ENCODE measurements around the gene DGKZ. TPM values are rescaled to one million over a fixed set of nuclear protein-coding genes. Genes with fewer than 3 reads are reported as not detected.

The DGKZ gene
- total RNA-seq, 1 experiment from 2014 or later, result 57.9 TPM

DNA sequence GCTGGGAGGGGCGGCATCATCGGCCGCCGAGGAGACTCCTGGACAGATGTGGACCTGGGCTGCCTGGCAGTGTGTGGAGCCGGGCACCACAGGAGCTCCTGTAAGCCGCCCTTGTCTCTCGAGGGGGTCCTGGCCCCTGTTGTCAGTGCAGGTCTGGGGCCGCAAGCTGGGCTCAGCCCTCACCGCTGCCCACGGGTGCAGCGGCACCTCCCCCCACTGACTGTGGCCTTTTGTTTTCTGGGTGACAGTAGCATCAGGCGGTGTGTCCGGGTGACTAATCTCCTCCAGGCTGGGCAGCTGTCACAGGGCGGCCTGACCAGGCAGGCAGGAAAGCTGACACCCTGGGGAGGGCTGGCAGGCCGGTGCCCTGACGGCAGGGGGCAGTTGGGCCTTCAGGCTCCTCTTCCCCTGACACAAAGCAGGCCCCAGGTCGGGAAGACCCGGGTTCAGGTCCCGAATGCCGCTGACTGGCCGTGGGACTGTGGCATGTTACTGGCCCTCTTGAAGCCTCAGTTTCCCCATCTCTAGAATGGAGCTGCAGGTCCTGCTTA, 16.3 kb downstream of the DGKZ start:
- POLR2A ChIA-PET, result interaction anchor here (0.5 kb wide), 1 partner anchor 149 kb away, joined by 3 read pairs; no protein-coding TSS in a partner anchor
- peak; percentile 69 for DNase-seq (ENCODE audit: unreplicated experiment)
- H3K27ac Mint-ChIP-seq (ENCODE audit: low read depth, unreplicated experiment), result peak overlapping the region; percentile 93

DNA sequence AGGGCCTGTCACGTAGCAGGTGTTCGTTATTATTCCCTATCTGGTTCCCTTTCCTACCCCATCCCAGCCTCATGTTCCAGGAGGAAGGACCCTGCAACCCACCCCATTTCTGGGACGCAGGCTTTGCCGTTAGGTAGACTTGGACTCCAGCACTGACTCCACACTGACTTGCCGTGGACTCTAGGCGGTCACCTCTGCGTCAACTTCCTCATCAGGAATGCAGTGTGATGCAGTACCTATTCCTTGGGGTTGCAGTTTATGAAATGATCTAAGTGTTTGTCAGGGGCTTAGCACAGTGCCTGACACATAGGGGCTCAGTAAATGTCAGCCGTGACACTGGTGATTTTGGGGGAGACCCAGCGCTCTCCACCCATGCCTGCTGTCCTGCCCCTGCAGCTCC, 16.8 kb downstream of the DGKZ start:
- Mint-ChIP-seq H3K4me3 (ENCODE audit: unreplicated experiment) (no peak overlapping the region), H3K9me3 (ENCODE audit: unreplicated experiment) (no peaks in the 10 kb centered on the region), H3K36me3 (ENCODE audit: insufficient read depth, unreplicated experiment) (peaks cover 11% of the 10 kb centered on the region), H3K27ac (ENCODE audit: low read depth, unreplicated experiment) (no peak overlapping the region), H3K4me1 (ENCODE audit: insufficient read depth, unreplicated experiment) (peaks cover 10% of the 10 kb centered on the region), H3K27me3 (ENCODE audit: insufficient read depth, unreplicated experiment) (no peaks in the 10 kb centered on the region)
- ChIA-PET CTCF (interaction anchor here (0.5 to 1.9 kb wide), 3 partner anchors 13 to 294 kb away, joined by 3 to 6 read pairs (median 3); no protein-coding TSS in a partner anchor), POLR2A (interaction anchor here (0.5 kb wide), 1 partner anchor 149 kb away, joined by 3 read pairs; no protein-coding TSS in a partner anchor)
- BruUV-seq (replicated peaks), result no TSS peak
- no peak for DNase-seq (ENCODE audit: unreplicated experiment)
- TF ChIP-seq, protein P1, sequence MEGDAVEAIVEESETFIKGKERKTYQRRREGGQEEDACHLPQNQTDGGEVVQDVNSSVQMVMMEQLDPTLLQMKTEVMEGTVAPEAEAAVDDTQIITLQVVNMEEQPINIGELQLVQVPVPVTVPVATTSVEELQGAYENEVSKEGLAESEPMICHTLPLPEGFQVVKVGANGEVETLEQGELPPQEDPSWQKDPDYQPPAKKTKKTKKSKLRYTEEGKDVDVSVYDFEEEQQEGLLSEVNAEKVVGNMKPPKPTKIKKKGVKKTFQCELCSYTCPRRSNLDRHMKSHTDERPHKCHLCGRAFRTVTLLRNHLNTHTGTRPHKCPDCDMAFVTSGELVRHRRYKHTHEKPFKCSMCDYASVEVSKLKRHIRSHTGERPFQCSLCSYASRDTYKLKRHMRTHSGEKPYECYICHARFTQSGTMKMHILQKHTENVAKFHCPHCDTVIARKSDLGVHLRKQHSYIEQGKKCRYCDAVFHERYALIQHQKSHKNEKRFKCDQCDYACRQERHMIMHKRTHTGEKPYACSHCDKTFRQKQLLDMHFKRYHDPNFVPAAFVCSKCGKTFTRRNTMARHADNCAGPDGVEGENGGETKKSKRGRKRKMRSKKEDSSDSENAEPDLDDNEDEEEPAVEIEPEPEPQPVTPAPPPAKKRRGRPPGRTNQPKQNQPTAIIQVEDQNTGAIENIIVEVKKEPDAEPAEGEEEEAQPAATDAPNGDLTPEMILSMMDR (IDR thresholded peaks at IDR 0.05; ENCODE audit: unreplicated experiment), result no peak
- intact Hi-C loops (cut with micrococcal nuclease), result no loop called here

More for the DNA sequence above, 16.3 kb downstream of the DGKZ start:
- H3K9me3 Mint-ChIP-seq (ENCODE audit: unreplicated experiment), result no peaks in the 10 kb centered on the region
- intact Hi-C loops (cut with micrococcal nuclease), result no loop called here
- TF ChIP-seq, protein P1 (IDR thresholded peaks at IDR 0.05; ENCODE audit: unreplicated experiment), result no peak
- H3K4me3 Mint-ChIP-seq (ENCODE audit: unreplicated experiment), result no peak overlapping the region
- CTCF ChIA-PET, result interaction anchor here (0.5 to 1.9 kb wide), 4 partner anchors 8 to 295 kb away, joined by 3 to 6 read pairs (median 3); no protein-coding TSS in a partner anchor
- peaks cover 10% of the 10 kb centered on the region for H3K4me1 Mint-ChIP-seq (ENCODE audit: insufficient read depth, unreplicated experiment)
- no TSS peak for BruUV-seq (replicated peaks)
- H3K27me3 Mint-ChIP-seq (ENCODE audit: insufficient read depth, unreplicated experiment), result no peaks in the 10 kb centered on the region
- peaks cover 6% of the 10 kb centered on the region for H3K36me3 Mint-ChIP-seq (ENCODE audit: insufficient read depth, unreplicated experiment)

DNA sequence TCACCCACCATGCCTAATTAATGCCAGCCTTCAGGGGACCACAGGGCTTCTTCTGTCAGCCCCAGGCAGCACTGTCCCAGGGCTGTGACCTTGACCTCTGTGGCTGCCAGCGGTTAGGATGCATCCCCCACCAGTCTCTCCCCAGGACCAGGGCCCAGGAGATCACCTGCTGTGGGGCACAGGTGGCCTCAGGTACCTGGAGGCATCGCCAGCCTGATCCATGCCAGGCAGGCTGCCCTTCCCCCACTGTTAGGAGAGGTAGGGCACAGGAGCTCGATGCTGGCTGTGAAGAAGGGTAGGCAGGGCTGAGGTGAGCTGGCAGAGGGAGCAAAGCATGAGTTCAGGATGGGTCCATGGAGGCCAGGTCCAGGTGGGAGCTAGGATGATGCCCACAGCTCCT, 17.5 kb downstream of the DGKZ start:
- peaks cover 13% of the 10 kb centered on the region for H3K36me3 Mint-ChIP-seq (ENCODE audit: insufficient read depth, unreplicated experiment)
- BruUV-seq (replicated peaks), result no TSS peak
- no peaks in the 10 kb centered on the region for H3K9me3 Mint-ChIP-seq (ENCODE audit: unreplicated experiment)
- TF ChIP-seq, protein P1 (IDR thresholded peaks at IDR 0.05; ENCODE audit: unreplicated experiment), result no peak
- intact Hi-C loops (cut with micrococcal nuclease), result no loop called here
- DNase-seq (ENCODE audit: unreplicated experiment), result no peak
- no peak overlapping the region for H3K27ac Mint-ChIP-seq (ENCODE audit: low read depth, unreplicated experiment)
- ChIA-PET POLR2A (interaction anchor here (0.6 to 1.7 kb wide), 3 partner anchors 13 to 703 kb away, joined by 3 to 4 read pairs (median 4); no protein-coding TSS in a partner anchor), CTCF (interaction anchor here (0.6 to 2.3 kb wide), 5 partner anchors 12 to 126 kb away, joined by 3 to 8 read pairs (median 3); no protein-coding TSS in a partner anchor)
- H3K27me3 Mint-ChIP-seq (ENCODE audit: insufficient read depth, unreplicated experiment), result no peaks in the 10 kb centered on the region
- H3K4me1 Mint-ChIP-seq (ENCODE audit: insufficient read depth, unreplicated experiment), result peaks cover 10% of the 10 kb centered on the region
- H3K4me3 Mint-ChIP-seq (ENCODE audit: unreplicated experiment), result no peak overlapping the region

DNA sequence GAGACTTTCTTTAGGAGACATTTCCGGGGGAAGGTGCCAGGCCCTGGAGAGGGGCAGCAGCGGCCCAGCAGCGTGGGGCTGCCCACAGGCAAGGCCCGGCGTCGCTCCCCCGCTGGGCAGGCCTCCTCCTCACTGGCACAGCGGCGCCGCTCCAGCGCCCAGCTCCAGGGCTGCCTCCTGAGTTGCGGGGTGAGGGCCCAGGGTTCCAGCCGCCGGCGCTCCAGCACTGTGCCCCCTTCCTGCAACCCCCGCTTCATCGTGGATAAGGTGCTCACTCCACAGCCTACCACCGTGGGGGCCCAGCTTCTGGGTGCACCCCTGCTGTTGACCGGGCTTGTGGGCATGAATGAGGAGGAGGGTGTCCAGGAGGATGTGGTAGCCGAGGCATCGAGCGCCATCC, 19.0 kb downstream of the DGKZ start:
- CTCF ChIA-PET, result interaction anchor here (0.6 to 2.3 kb wide), 7 partner anchors 9 to 1233 kb away, joined by 3 to 8 read pairs (median 3); no protein-coding TSS in a partner anchor
- peaks cover 10% of the 10 kb centered on the region for H3K4me1 Mint-ChIP-seq (ENCODE audit: insufficient read depth, unreplicated experiment)

More for the DNA sequence above, 19.0 kb downstream of the DGKZ start:
- Mint-ChIP-seq H3K27me3 (ENCODE audit: insufficient read depth, unreplicated experiment) (no peaks in the 10 kb centered on the region), H3K9me3 (ENCODE audit: unreplicated experiment) (no peaks in the 10 kb centered on the region), H3K27ac (ENCODE audit: low read depth, unreplicated experiment) (no peak overlapping the region), H3K4me3 (ENCODE audit: unreplicated experiment) (no peak overlapping the region), H3K36me3 (ENCODE audit: insufficient read depth, unreplicated experiment) (peaks cover 13% of the 10 kb centered on the region)
- intact Hi-C loops (cut with micrococcal nuclease), result no loop called here
- no peak for DNase-seq (ENCODE audit: unreplicated experiment)
- BruUV-seq (replicated peaks), result no TSS peak
- TF ChIP-seq, protein P1 (IDR thresholded peaks at IDR 0.05; ENCODE audit: unreplicated experiment), result no peak
- POLR2A ChIA-PET, result interaction anchor here (1.3 kb wide), 1 partner anchor 10 kb away, joined by 3 read pairs; no protein-coding TSS in a partner anchor

Measured in MCF 10A (cell line).